SK-N-SH treated with all-trans-retinoic acid at 6 μM for 48 hours (cell line): ENCODE measurements around the gene FAM174C.

Experiments used
- ATAC-seq: fragments of 200-7000 bp; cut with Tn5 transposase; 3 replicates; pipeline ENCODE4 v1.9.1; 2020; ENCODE audit warnings: mild to moderate bottlenecking, moderate library complexity
- ARNTL ChIP-seq: fragments of 450-650 bp; formaldehyde crosslinking; IDR thresholded peaks from 2 replicates; pipeline ENCODE4 v1.5.0; 2020; ENCODE audit warnings: low read depth, mild to moderate bottlenecking, moderate library complexity, borderline replicate concordance
- CSDC2 ChIP-seq: fragments of 250-450 bp; sonication (Bioruptor Pico); IDR thresholded peaks from 2 replicates; pipeline ENCODE4 v1.5.0; 2020; ENCODE audit warnings: mild to moderate bottlenecking, moderate library complexity
- ESRRG ChIP-seq: fragments of 250-450 bp; sonication (Bioruptor Pico); IDR thresholded peaks from 2 replicates; pipeline ENCODE4 v1.6.1; 2021; ENCODE audit warnings: mild to moderate bottlenecking
- GLIS3 ChIP-seq: fragments of 250-450 bp; sonication (Bioruptor Pico); IDR thresholded peaks from 2 replicates; pipeline ENCODE4 v1.5.0; 2020; ENCODE audit warnings: mild to moderate bottlenecking, moderate library complexity
- ISL1 ChIP-seq: fragments of 250-450 bp; sonication (Bioruptor Pico); IDR thresholded peaks from 2 replicates; pipeline ENCODE4 v2.1.2; 2022; ENCODE audit warnings: mild to moderate bottlenecking, moderate library complexity
- OSR1 ChIP-seq: fragments of 250-450 bp; sonication (Bioruptor Pico); IDR thresholded peaks from 2 replicates; pipeline ENCODE4 v1.8.0; 2022; ENCODE audit warnings: moderate library complexity, mild to moderate bottlenecking, inconsistent platforms
- PATZ1 ChIP-seq: fragments of 250-450 bp; sonication (Bioruptor Pico); IDR thresholded peaks from 2 replicates; pipeline ENCODE4 v1.8.0; 2020; ENCODE audit warnings: mild to moderate bottlenecking, moderate library complexity, borderline replicate concordance
- POU6F1 ChIP-seq: fragments of 250-450 bp; sonication (Bioruptor Pico); IDR thresholded peaks from 2 replicates; pipeline ENCODE4 v1.8.0; 2021; ENCODE audit warnings: low read depth, mild to moderate bottlenecking, moderate library complexity, borderline replicate concordance
- PPARA ChIP-seq: fragments of 250-450 bp; sonication (Bioruptor Pico); IDR thresholded peaks from 2 replicates; pipeline ENCODE4 v1.5.0; 2020; ENCODE audit warnings: mild to moderate bottlenecking, borderline replicate concordance
- RARB ChIP-seq: fragments of 250-450 bp; sonication (Bioruptor Pico); IDR thresholded peaks from 2 replicates; pipeline ENCODE4 v1.8.0; 2021; ENCODE audit warnings: mild to moderate bottlenecking, moderate library complexity
- SNAI2 ChIP-seq: fragments of 250-450 bp; sonication (Bioruptor Pico); IDR thresholded peaks from 2 replicates; pipeline ENCODE4 v1.5.0; 2020; ENCODE audit warnings: mild to moderate bottlenecking, moderate library complexity
- TCF4 ChIP-seq: fragments of 250-450 bp; sonication (Bioruptor Pico); IDR thresholded peaks from 2 replicates; pipeline ENCODE4 v1.8.0; 2021; ENCODE audit warnings: mild to moderate bottlenecking, moderate library complexity, borderline replicate concordance
- TOX ChIP-seq: fragments of 250-450 bp; sonication (Bioruptor Pico); IDR thresholded peaks from 2 replicates; pipeline ENCODE4 v1.8.0; 2021; ENCODE audit warnings: mild to moderate bottlenecking, moderate library complexity, borderline replicate concordance
- TSHZ2 ChIP-seq: fragments of 250-450 bp; sonication (Bioruptor Pico); IDR thresholded peaks from 2 replicates; pipeline ENCODE4 v1.5.0; 2020; ENCODE audit warnings: mild to moderate bottlenecking, moderate library complexity
- ZC3H10 ChIP-seq: fragments of 250-450 bp; sonication (Bioruptor Pico); IDR thresholded peaks from 2 replicates; pipeline ENCODE4 v1.5.1; 2021; ENCODE audit warnings: mild to moderate bottlenecking, moderate library complexity
- ZFP3 ChIP-seq: fragments of 250-450 bp; sonication (Bioruptor Pico); IDR thresholded peaks from 2 replicates; pipeline ENCODE4 v1.5.0; 2020; ENCODE audit warnings: mild to moderate bottlenecking, moderate library complexity
- ZFP30 ChIP-seq: fragments of 450-650 bp; formaldehyde crosslinking; IDR thresholded peaks from 2 replicates; pipeline ENCODE4 v1.5.0; 2022; ENCODE audit warnings: mild to moderate bottlenecking, moderate library complexity
- ZNF565 ChIP-seq: fragments of 450-650 bp; formaldehyde crosslinking; conservative IDR thresholded peaks from 2 replicates; pipeline ENCODE4 v1.5.0; 2020; ENCODE audit warnings: low read depth, mild to moderate bottlenecking, moderate library complexity
- TF ChIP-seq, protein P1 (sequence below): fragments of 250-450 bp; sonication (Bioruptor Pico); IDR thresholded peaks from 2 replicates; pipeline ENCODE4 v1.5.1; 2021; ENCODE audit warnings: mild to moderate bottlenecking, moderate library complexity
- TF ChIP-seq, protein P2 (sequence below): fragments of 250-450 bp; sonication (Bioruptor Pico); IDR thresholded peaks from 2 replicates; pipeline ENCODE4 v1.5.1; 2020; ENCODE audit warnings: low read depth, mild to moderate bottlenecking, moderate library complexity

Gene FAM174C

GRCh38 chr19:1269065-1269477 is 6.3 kb upstream of the FAM174C start, which contains the start of gene CIRBP (continued):
- TF ChIP-seq POU6F1 (CRISPR knock-in tag), result no peak
- no peak for TF ChIP-seq ZFP3 (CRISPR knock-in tag)
- TF ChIP-seq RARB (CRISPR knock-in tag), result no peak
- no peak for TF ChIP-seq PPARA
- TF ChIP-seq ZC3H10 (CRISPR knock-in tag), result no peak
- TF ChIP-seq ISL1 (CRISPR knock-in tag), result no peak
- TF ChIP-seq, protein P1, sequence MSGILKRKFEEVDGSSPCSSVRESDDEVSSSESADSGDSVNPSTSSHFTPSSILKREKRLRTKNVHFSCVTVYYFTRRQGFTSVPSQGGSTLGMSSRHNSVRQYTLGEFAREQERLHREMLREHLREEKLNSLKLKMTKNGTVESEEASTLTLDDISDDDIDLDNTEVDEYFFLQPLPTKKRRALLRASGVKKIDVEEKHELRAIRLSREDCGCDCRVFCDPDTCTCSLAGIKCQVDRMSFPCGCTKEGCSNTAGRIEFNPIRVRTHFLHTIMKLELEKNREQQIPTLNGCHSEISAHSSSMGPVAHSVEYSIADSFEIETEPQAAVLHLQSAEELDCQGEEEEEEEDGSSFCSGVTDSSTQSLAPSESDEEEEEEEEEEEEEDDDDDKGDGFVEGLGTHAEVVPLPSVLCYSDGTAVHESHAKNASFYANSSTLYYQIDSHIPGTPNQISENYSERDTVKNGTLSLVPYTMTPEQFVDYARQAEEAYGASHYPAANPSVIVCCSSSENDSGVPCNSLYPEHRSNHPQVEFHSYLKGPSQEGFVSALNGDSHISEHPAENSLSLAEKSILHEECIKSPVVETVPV, result no peak

DNA sequence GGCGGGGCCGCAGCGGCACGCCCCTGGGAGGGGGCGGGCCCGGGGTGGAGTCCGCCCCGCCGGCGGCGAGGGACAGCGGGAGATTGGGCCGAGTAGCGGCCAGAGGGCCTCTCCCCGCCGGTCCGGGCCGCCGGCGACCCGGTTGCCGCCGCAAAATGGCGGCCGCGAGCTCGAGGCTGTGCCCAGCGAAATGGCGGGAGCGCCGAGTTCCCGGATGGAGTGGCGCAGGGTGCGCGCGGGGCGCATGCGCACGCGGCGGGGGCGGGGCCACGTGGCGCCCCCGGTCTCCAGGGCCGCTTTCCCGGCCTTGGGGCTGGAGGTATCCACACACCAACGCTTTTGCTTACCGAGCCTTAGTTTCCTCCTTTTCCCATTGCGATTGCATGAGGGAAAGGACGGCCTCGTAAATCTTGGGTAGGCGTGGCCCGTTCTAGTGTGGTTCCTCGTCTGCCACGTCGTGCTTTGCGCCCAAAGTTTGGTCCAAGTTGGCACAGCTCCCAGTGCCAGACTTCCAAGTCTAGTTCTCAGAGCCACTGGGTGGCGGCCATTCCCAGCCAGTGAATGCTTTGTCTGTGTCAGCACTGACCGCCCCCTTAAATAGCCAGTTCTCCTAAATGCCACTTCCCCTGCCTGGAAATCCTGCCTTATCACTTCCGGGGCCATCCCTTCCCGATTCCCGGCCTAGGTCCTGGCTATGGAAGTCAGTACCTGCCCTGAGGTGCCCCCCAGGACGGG is 5.7 kb upstream of the FAM174C start:
- TF ChIP-seq TSHZ2 (CRISPR knock-in tag) (no peak), ESRRG (CRISPR knock-in tag) (peak; percentile 94; the same call in 1 of the 2 replicates), ZFP30 (peak; percentile 67; the same call in 1 of the 2 replicates), CSDC2 (CRISPR knock-in tag) (0 out of 2 replicates have a peak, but pooled peaks have one; percentile 49), PATZ1 (CRISPR knock-in tag) (peak; percentile 65; the same call in 1 of the 2 replicates), GLIS3 (CRISPR knock-in tag) (peak; percentile 4; the same call in 1 of the 2 replicates), SNAI2 (peak; percentile 46; the same call in 1 of the 2 replicates), ARNTL (CRISPR knock-in tag) (no peak), OSR1 (CRISPR knock-in tag) (no peak)
- TF ChIP-seq, protein P1, result 0 out of 2 replicates have a peak, but pooled peaks have one; percentile 14
- TF ChIP-seq, protein P2, sequence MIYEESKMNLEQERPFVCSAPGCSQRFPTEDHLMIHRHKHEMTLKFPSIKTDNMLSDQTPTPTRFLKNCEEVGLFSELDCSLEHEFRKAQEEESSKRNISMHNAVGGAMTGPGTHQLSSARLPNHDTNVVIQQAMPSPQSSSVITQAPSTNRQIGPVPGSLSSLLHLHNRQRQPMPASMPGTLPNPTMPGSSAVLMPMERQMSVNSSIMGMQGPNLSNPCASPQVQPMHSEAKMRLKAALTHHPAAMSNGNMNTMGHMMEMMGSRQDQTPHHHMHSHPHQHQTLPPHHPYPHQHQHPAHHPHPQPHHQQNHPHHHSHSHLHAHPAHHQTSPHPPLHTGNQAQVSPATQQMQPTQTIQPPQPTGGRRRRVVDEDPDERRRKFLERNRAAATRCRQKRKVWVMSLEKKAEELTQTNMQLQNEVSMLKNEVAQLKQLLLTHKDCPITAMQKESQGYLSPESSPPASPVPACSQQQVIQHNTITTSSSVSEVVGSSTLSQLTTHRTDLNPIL (CRISPR knock-in tag), result peak; percentile 12; the same call in 1 of the 2 replicates
- ATAC-seq, result peak; percentile 3; the same call in 2 of the 3 replicates

DNA sequence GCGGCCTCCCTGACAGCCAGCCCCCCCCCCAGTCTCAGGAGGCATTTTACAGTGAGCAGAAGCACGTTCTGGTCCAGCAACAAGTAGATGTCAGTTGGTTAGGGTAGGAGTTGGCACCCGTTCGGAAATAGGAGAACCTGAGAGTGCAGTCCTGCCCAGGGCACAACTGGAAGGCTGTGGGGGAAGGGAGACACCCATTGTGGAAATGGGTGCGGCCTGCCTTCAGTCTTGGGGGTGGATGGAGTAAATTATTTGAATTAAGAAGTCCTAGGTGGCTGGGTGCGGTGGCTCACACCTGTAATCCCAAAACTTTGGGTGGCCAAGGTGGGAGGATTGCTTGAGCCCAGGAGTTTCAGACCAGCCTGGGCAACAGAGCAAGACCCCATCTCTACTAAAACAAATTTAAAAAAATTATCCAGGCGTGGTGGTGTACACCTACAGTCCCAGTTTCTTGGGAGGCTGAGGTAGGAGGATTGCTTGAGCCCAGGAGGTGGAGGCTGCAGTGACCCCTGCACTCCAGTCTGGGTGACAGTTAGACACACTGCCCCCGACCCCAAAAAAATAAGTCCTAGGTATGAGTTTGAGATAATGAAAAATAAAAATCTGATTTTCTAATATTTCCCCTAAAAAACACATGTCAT is 5.0 kb upstream of the FAM174C start:
- ATAC-seq, result no peak
- no peak for TF ChIP-seq OSR1 (CRISPR knock-in tag)
- no peak for TF ChIP-seq TOX (CRISPR knock-in tag)
- TF ChIP-seq PATZ1 (CRISPR knock-in tag), result no peak
- TF ChIP-seq ZNF565 (CRISPR knock-in tag), result no peak
- no peak for TF ChIP-seq POU6F1 (CRISPR knock-in tag)
- no peak for TF ChIP-seq ZC3H10 (CRISPR knock-in tag)
- no peak for TF ChIP-seq GLIS3 (CRISPR knock-in tag)
- TF ChIP-seq CSDC2 (CRISPR knock-in tag), result no peak
- no peak for TF ChIP-seq PPARA
- TF ChIP-seq TCF4, result no peak
